HG03103 (cell line): Measurements from ENCODE around the gene FNDC5.

Source experiments
- ATAC-seq: cut with Tn5 transposase; IDR thresholded peaks from one replicate; pipeline ENCODE4 v1.9.1; 2021; ENCODE audit warnings: low read depth; ENCODE audit not compliant: unreplicated experiment

The FNDC5 gene

GRCh38 chr1:32817815-32818786 lies 52.6 kb downstream of the FNDC5 start:
- peak; percentile 10 for ATAC-seq

- ATAC-seq: peak; percentile 83
Measured at GRCh38 chr1:32817159-32817814, 53.4 kb downstream of the FNDC5 start, which contains the start of the genes S100PBP and YARS1. S100PBP (plus strand) TSS chr1:32817653; CDS start chr1:32826100, 8,447 bp downstream. YARS1 (minus strand) TSS chr1:32817358; CDS start chr1:32817244, 114 bp downstream.

- ATAC-seq: no peak
Measured at GRCh38 chr1:32816676-32817158, 54.0 kb downstream of the FNDC5 start.

- no peak for ATAC-seq
Measured at GRCh38 chr1:32813941-32814739, 56.6 kb downstream of the FNDC5 start.
